Measurements from ENCODE around the gene GLOD4.
"Not testable (repeated sequence)": the region's sequence is repeated elsewhere in the genome, so short reads cannot be mapped to it uniquely, and the experiment has no call there.

GLOD4 gene

DNA sequence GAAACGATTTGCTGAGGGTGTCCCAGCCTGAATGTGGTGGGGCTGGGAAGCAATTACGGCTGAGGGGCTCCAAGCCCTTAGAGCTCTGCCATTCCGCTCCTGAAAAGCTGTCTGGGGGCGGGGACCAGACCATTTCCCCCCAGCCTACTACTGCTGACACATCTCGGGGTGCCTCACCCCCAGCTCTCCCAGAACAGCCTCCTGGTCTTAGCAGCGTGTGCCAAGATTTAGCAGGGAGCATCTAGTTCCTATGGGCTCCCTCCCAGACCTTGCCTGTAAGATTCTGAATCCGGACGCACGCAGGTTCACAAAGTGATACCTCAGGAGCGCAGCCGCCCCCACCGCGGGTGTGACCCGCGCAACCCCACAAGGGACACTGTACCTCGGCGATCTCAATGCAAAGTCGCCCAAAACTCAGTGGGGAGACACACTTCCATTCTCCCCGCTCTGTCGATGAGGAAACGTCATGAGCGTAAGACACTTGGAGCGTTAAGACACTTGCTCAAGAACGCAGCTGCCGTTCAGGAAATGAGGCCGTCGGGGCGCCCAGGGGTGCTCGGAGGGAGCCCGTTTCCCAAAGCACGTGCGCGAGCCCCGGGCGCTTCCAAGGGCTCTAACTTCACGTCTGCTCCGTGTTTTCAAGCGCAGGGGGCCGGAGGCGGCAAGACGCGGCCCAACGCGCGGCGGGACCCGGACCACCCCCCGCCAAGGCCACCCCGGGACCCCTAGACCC, 30.6 kb downstream of the GLOD4 start:
- Histone ChIP-seq H3K4me1 (ENCODE audit: low read length) (peaks cover 7% of the 10 kb centered on the region; the same call in 1 of the 2 replicates), H3K4me3 (ENCODE audit: low read length) (peak overlapping the region; percentile 65), H3K27ac (ENCODE audit: low read length) (no peak overlapping the region; the same call in 1 of the 2 replicates), H2AFZ (ENCODE audit: low read length) (peak overlapping the region; percentile 99), H3K9me2 (replicated peaks; ENCODE audit: insufficient read depth, low read length) (no peaks in the 10 kb centered on the region), H3F3A (ENCODE audit: insufficient read depth, low read length) (0 out of 2 replicates have a peak, but pooled peaks cover 5% of the 10 kb centered on the region), H3K36me3 (replicated peaks; ENCODE audit: insufficient read depth, low read length) (peaks cover 8% of the 10 kb centered on the region), H3K79me2 (ENCODE audit: low read length) (peaks cover 50% of the 10 kb centered on the region), H3K27me3 (replicated peaks; ENCODE audit: insufficient read depth, low read length) (no peaks in the 10 kb centered on the region), H4K20me1 (ENCODE audit: insufficient read depth, low read length) (no peaks in the 10 kb centered on the region), H3K4me2 (ENCODE audit: low read depth, low read length) (peak overlapping the region; percentile 85), H3K9ac (ENCODE audit: low read length) (peak overlapping the region; percentile 92), H3K9me3 (replicated peaks; ENCODE audit: insufficient read depth, low read length) (no peaks in the 10 kb centered on the region)
- peak; percentile 41 for DNase-seq
- no peak for TF ChIP-seq EZH2 (optimal IDR thresholded peaks at IDR 0.05; ENCODE audit: low read depth, low read length)
- TF ChIP-seq EZH2phosphoT487 (IDR thresholded peaks at IDR 0.05; ENCODE audit: low read length): no peak
- no peak for TF ChIP-seq CTCF (IDR thresholded peaks at IDR 0.05; ENCODE audit: low read length)

- H3K4me1 ChIP-seq (ENCODE audit: low read length): peaks cover 7% of the 10 kb centered on the region; the same call in 1 of the 2 replicates
- H3K27ac ChIP-seq (ENCODE audit: low read length): no peak overlapping the region
- no peaks in the 10 kb centered on the region for H3K9me2 ChIP-seq (replicated peaks; ENCODE audit: insufficient read depth, low read length)
- DNase-seq: no peak
- peaks cover 59% of the 10 kb centered on the region for H3K79me2 ChIP-seq (ENCODE audit: low read length)
- no peak overlapping the region for H2AFZ ChIP-seq (ENCODE audit: low read length)
- peak overlapping the region; percentile 85 for H3K4me2 ChIP-seq (ENCODE audit: low read depth, low read length)
- H3F3A ChIP-seq (ENCODE audit: insufficient read depth, low read length): 0 out of 2 replicates have a peak, but pooled peaks cover 5% of the 10 kb centered on the region
- H3K4me3 ChIP-seq (ENCODE audit: low read length): peak overlapping the region; percentile 65
- peaks cover 16% of the 10 kb centered on the region for H3K36me3 ChIP-seq (replicated peaks; ENCODE audit: insufficient read depth, low read length)
- H3K27me3 ChIP-seq (replicated peaks; ENCODE audit: insufficient read depth, low read length): no peaks in the 10 kb centered on the region
- H4K20me1 ChIP-seq (ENCODE audit: insufficient read depth, low read length): no peaks in the 10 kb centered on the region
- no peaks in the 10 kb centered on the region for H3K9me3 ChIP-seq (replicated peaks; ENCODE audit: insufficient read depth, low read length)
- no peak overlapping the region for H3K9ac ChIP-seq (ENCODE audit: low read length)
- TF ChIP-seq CTCF (IDR thresholded peaks at IDR 0.05; ENCODE audit: low read length) (no peak), EZH2 (optimal IDR thresholded peaks at IDR 0.05; ENCODE audit: low read depth, low read length) (no peak), EZH2phosphoT487 (IDR thresholded peaks at IDR 0.05; ENCODE audit: low read length) (no peak)
Observed at GRCh38 chr17:750431-751037, 31.5 kb downstream of the GLOD4 start.

DNA sequence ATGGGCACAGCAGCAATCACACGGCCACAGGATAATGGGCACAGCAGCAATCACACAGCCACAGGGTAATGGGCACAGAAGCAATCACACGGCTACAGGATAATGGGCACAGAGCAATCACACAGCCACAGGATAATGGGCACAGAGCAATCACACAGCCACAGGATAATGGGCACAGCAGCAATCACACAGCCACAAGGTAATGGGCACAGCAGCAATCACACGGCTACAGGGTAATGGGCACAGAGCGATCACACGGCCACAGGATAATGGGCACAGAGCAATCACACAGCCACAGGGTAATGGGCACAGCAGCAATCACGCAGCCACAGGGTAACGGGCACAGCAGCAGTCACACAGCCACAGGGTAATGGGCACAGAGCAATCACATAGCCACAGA, 32.7 kb downstream of the GLOD4 start:
- H4K20me1 ChIP-seq (ENCODE audit: insufficient read depth, low read length); DNase-seq; H3F3A ChIP-seq (ENCODE audit: insufficient read depth, low read length); H3K4me1 ChIP-seq (ENCODE audit: low read length); H3K27me3 ChIP-seq (replicated peaks; ENCODE audit: insufficient read depth, low read length); H3K9me3 ChIP-seq (replicated peaks; ENCODE audit: insufficient read depth, low read length); H2AFZ ChIP-seq (ENCODE audit: low read length); H3K4me2 ChIP-seq (ENCODE audit: low read depth, low read length); H3K27ac ChIP-seq (ENCODE audit: low read length); H3K9ac ChIP-seq (ENCODE audit: low read length); H3K4me3 ChIP-seq (ENCODE audit: low read length); H3K9me2 ChIP-seq (replicated peaks; ENCODE audit: insufficient read depth, low read length): not testable (repeated sequence)
- H3K79me2 ChIP-seq (ENCODE audit: low read length): peaks cover 69% of the 10 kb centered on the region
- peaks cover 20% of the 10 kb centered on the region for H3K36me3 ChIP-seq (replicated peaks; ENCODE audit: insufficient read depth, low read length)

- H3K9me2 ChIP-seq (replicated peaks; ENCODE audit: insufficient read depth, low read length); H3F3A ChIP-seq (ENCODE audit: insufficient read depth, low read length); H3K9me3 ChIP-seq (replicated peaks; ENCODE audit: insufficient read depth, low read length); H3K27me3 ChIP-seq (replicated peaks; ENCODE audit: insufficient read depth, low read length); H3K9ac ChIP-seq (ENCODE audit: low read length); H3K27ac ChIP-seq (ENCODE audit: low read length); H4K20me1 ChIP-seq (ENCODE audit: insufficient read depth, low read length); H3K4me3 ChIP-seq (ENCODE audit: low read length); DNase-seq; H3K4me1 ChIP-seq (ENCODE audit: low read length); H3K4me2 ChIP-seq (ENCODE audit: low read depth, low read length); H2AFZ ChIP-seq (ENCODE audit: low read length): not testable (repeated sequence)
- Histone ChIP-seq H3K36me3 (replicated peaks; ENCODE audit: insufficient read depth, low read length) (peaks cover 20% of the 10 kb centered on the region), H3K79me2 (ENCODE audit: low read length) (peaks cover 69% of the 10 kb centered on the region)
Observed at GRCh38 chr17:748604-749003, 33.5 kb downstream of the GLOD4 start.
